Endothelial cell of umbilical vein (primary cell): ENCODE data around the gene RILPL1. TPM values are rescaled to one million over a fixed set of nuclear protein-coding genes. Genes with fewer than 3 reads are reported as not detected.
A peak's percentile ranks its signal among the peaks of the same experiment; 100 is the strongest.

Experiments
- BruUV-seq: library from RNA; stranded (reverse); fragments of 400-500 nt; replicated peaks from 2 replicates; lab custom pipeline; 2021; lab: Mats Ljungman, UMichigan
- CTCF ChIA-PET: fragments of 300-600, 350-600 bp; sonication (Branson Sonifier 250); formaldehyde crosslinking; loops from one replicate; lab custom pipeline; 2021; ENCODE audit warnings: antibody characterized with exemption, inconsistent platforms; lab: Charles Lee
- POLR2A ChIA-PET: fragments of 300-600, 350-600 bp; sonication (Branson Sonifier 250); formaldehyde crosslinking; loops from one replicate; lab custom pipeline; 2021; ENCODE audit warnings: antibody characterized with exemption, inconsistent platforms; lab: Charles Lee
- DNase-seq: peaks from one replicate; pipeline ENCODE4 v3.0.0-alpha.2; 2011; ENCODE audit warnings: low read depth, low spot score
- FAIRE-seq: peaks from 2 replicates; lab custom pipeline; 2011; peaks lifted over from hg19 to GRCh38; lab: Jason Lieb, UNC
- H2AFZ ChIP-seq: 2 replicates; pipeline ENCODE4 v1.6.0; 2012; ENCODE audit warnings: low read depth, low read length, control low read depth, inconsistent platforms
- H3K27ac ChIP-seq: 2 replicates; pipeline ENCODE4 v1.5.1; 2011; ENCODE audit warnings: low read depth, mild to moderate bottlenecking, control low read depth, low read length, moderate library complexity; ENCODE audit not compliant: insufficient read depth
- H3K27me3 ChIP-seq, 2 experiments: 2 replicates each; pipeline versions ENCODE4 v1.6.0 to v1.6.1; 2011; ENCODE audit warnings: low read length in 2 of 2, mixed read lengths in 1 of 2; ENCODE audit not compliant: control insufficient read depth in 2 of 2, insufficient read depth in 2 of 2
- H3K36me3 ChIP-seq, 2 experiments: 2 replicates in 1 of 2; 3 replicates in 1 of 2; pipeline ENCODE4 v1.5.1; 2011; ENCODE audit warnings: low read length in 2 of 2, mild to moderate bottlenecking in 1 of 2, moderate library complexity in 1 of 2; ENCODE audit not compliant: control insufficient read depth in 2 of 2, insufficient read depth in 2 of 2; ENCODE audit errors: extremely low read depth in 1 of 2
- H3K4me1 ChIP-seq: 3 replicates; pipeline ENCODE4 v1.5.1; 2011; ENCODE audit warnings: mild to moderate bottlenecking, low read length; ENCODE audit not compliant: control insufficient read depth, insufficient read depth; ENCODE audit errors: extremely low read depth
- H3K4me2 ChIP-seq: 2 replicates; pipeline ENCODE4 v1.6.1; 2011; ENCODE audit warnings: low read length, control low read depth, mixed read lengths; ENCODE audit not compliant: insufficient read depth
- H3K4me3 ChIP-seq, 3 experiments: fragments of 200-600 bp in 1 of 3; sonication (generic), shearing (Covaris generic) in 1 of 3; replicated peaks in 1 of 3; 2 replicates each; pipeline ENCODE4 v1.5.1; 2011 to 2016; ENCODE audit warnings: control low read depth in 3 of 3, low read length in 3 of 3, mild to moderate bottlenecking in 2 of 3, inconsistent platforms in 1 of 3, low read depth in 1 of 3, moderate library complexity in 1 of 3; ENCODE audit not compliant: insufficient read depth in 1 of 3
- H3K79me2 ChIP-seq: 2 replicates; pipeline ENCODE4 v1.6.0; 2012; ENCODE audit warnings: low read length, inconsistent platforms; ENCODE audit not compliant: control insufficient read depth, insufficient read depth
- H3K9ac ChIP-seq: replicated peaks from 2 replicates; pipeline ENCODE3; 2011; ENCODE audit warnings: low read length, control low read depth; ENCODE audit not compliant: insufficient read depth; ENCODE audit errors: extremely low read depth
- H3K9me1 ChIP-seq: replicated peaks from 3 replicates; pipeline ENCODE4 v1.6.0; 2011; ENCODE audit warnings: mild to moderate bottlenecking, low read length; ENCODE audit not compliant: control insufficient read depth, insufficient read depth; ENCODE audit errors: extremely low read depth
- H3K9me3 ChIP-seq: replicated peaks from 2 replicates; pipeline ENCODE4 v1.5.1; 2012; ENCODE audit warnings: low read length, inconsistent platforms; ENCODE audit not compliant: control insufficient read depth, insufficient read depth
- H4K20me1 ChIP-seq: replicated peaks from 2 replicates; pipeline ENCODE3; 2011; ENCODE audit warnings: mild to moderate bottlenecking, low read length; ENCODE audit not compliant: control insufficient read depth, insufficient read depth; ENCODE audit errors: extremely low read depth
- CTCF ChIP-seq, 2 donors: IDR thresholded peaks; 1 replicate in 1 of 2; 2 replicates in 1 of 2; pipeline ENCODE4 v1.5.1; 2011; ENCODE audit warnings: low read length in 2 of 2, mild to moderate bottlenecking in 2 of 2, moderate library complexity in 2 of 2, control low read depth in 1 of 2, inconsistent platforms in 1 of 2, low read depth in 1 of 2; ENCODE audit not compliant: insufficient read depth in 1 of 2; ENCODE audit errors: extremely low read depth in 1 of 2
- EZH2 ChIP-seq: IDR thresholded peaks from 2 replicates; pipeline ENCODE4 v1.6.1; 2012; ENCODE audit warnings: borderline replicate concordance, low read depth, mild to moderate bottlenecking, moderate library complexity, low read length, inconsistent platforms; ENCODE audit not compliant: severe bottlenecking
- FOS ChIP-seq: IDR thresholded peaks from 2 replicates; pipeline ENCODE4 v1.6.1; 2011; ENCODE audit warnings: mild to moderate bottlenecking, low read length, moderate library complexity, borderline replicate concordance; ENCODE audit not compliant: insufficient read depth
- GATA2 ChIP-seq: IDR thresholded peaks from 2 replicates; pipeline ENCODE4 v1.7.0; 2011; ENCODE audit warnings: low read depth, mild to moderate bottlenecking, moderate library complexity, mixed read lengths, low read length; ENCODE audit not compliant: insufficient read length, insufficient read depth
- JUN ChIP-seq: IDR thresholded peaks from 2 replicates; pipeline ENCODE4 v1.6.1; 2011; ENCODE audit warnings: borderline replicate concordance, low read depth; ENCODE audit not compliant: insufficient read length, insufficient read depth
- MYC ChIP-seq: IDR thresholded peaks from one replicate; pipeline ENCODE4 v1.6.1; 2011; ENCODE audit warnings: mild to moderate bottlenecking, low read depth, low read length
- POLR2A ChIP-seq: IDR thresholded peaks from 2 replicates; pipeline ENCODE4 v1.6.1; 2012; ENCODE audit warnings: low read depth, mild to moderate bottlenecking, control low read depth, low read length
- POLR2AphosphoS5 ChIP-seq: IDR thresholded peaks from 2 replicates; pipeline ENCODE4 v1.6.1; 2012; ENCODE audit warnings: low read depth, mild to moderate bottlenecking, control low read depth, low read length, moderate library complexity; ENCODE audit not compliant: insufficient read depth
- dilution Hi-C: fragments of 300-500 bp; cut with MboI; formaldehyde crosslinking; loops from one replicate; pipeline ENCODE4 v1.15.0; 2019; ENCODE audit warnings: low sequenced_read_pairs; ENCODE audit not compliant: extremely low pct_ligation_motif_present
- intact Hi-C: fragments of 100-400 bp; cut with micrococcal nuclease; formaldehyde crosslinking; loops from one replicate; pipeline ENCODE4 v1.10.0; 2022
- polyA plus RNA-seq, 4 experiments: library from polyadenylated mRNA; depleted of rRNA in 3 of 4; stranded (reverse) in 3 of 4; unstranded in 1 of 4; fragments of >200 nt; gene quantifications; 2 replicates each; pipeline versions ENCODE4 v1.2.1 to v1.2.3, GENCODE V29; 2011 to 2012; ENCODE audit warnings: missing spikeins in 1 of 4
- total RNA-seq: library from RNA; stranded (reverse); gene quantifications from 2 replicates; pipeline ENCODE4 v1.2.3, GENCODE V29; 2021
- TF ChIP-seq, protein P1 (sequence below): IDR thresholded peaks from 2 replicates; pipeline ENCODE4 v1.6.1; 2011; ENCODE audit not compliant: insufficient read depth, insufficient read length

Gene RILPL1
- total and polyA plus RNA-seq, 2 donors (not counting 3 experiments of a cell fraction or from before 2014, with no cell fraction given), result 30.4 to 34.3 TPM

DNA sequence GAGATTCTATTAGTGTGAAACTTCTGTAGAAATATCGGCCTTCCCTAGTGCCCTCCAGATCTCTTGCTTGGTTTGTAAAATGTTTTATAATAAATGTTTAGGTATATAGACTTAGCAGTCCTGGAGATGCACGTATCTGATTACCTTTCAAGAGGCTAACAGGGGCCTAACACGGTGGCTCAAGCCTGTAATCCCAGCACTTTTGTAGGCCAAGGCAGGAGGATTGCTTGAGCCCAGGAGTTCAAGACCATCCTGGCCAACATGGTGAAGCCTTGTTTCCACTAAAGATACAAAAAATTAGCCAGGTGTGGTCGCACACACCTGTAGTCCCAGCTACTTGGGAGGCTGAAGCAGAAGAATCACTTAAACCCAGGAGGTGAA is 87.2 kb downstream of the RILPL1 start:
- DNase-seq (no peak), FAIRE-seq (no peak)
- CTCF ChIA-PET, result interaction anchor here (0.7 to 0.9 kb wide), 2 partner anchors 10 to 136 kb away, joined by 3 to 5 read pairs; no protein-coding TSS in a partner anchor
- H3K27ac ChIP-seq, result peak overlapping the region; percentile 68
- TF ChIP-seq FOS (no peak), JUN (no peak), CTCF (IDR thresholded peaks at IDR 0.05; ENCODE audit: extremely low read depth in 1 of 2, insufficient read depth in 1 of 2, low read depth in 1 of 2, low read length in 2 of 2) (no peak), POLR2AphosphoS5 (no peak), MYC (no peak), POLR2A (no peak), GATA2 (no peak), EZH2 (no peak)
- TF ChIP-seq, protein P1, sequence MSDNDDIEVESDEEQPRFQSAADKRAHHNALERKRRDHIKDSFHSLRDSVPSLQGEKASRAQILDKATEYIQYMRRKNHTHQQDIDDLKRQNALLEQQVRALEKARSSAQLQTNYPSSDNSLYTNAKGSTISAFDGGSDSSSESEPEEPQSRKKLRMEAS, result no peak
- POLR2A ChIA-PET, result no interaction called here
- intact Hi-C loops, result loop anchor here (1.0 to 5.0 kb wide), 3 partner anchors 12 to 64 kb away; partner anchors contain the start of genes KMT5A and SNRNP35
- H3K27me3 ChIP-seq, result no peaks in the 10 kb centered on the region
- no peaks in the 10 kb centered on the region for H3K79me2 ChIP-seq
- no peaks in the 10 kb centered on the region for H3K9me1 ChIP-seq
- no peaks in the 10 kb centered on the region for H4K20me1 ChIP-seq
- peaks cover 22% of the 10 kb centered on the region for H3K4me1 ChIP-seq
- peak overlapping the region; percentile 75 for H3K4me2 ChIP-seq
- peak overlapping the region; percentile 38 for H3K9ac ChIP-seq
- peak overlapping the region; percentile 77 for H2AFZ ChIP-seq
- no peaks in the 10 kb centered on the region for H3K9me3 ChIP-seq
- no peaks in the 10 kb centered on the region for H3K36me3 ChIP-seq
- no peak overlapping the region for H3K4me3 ChIP-seq
- dilution Hi-C loops, result no loop called here
- BruUV-seq, result no TSS peak
